ENCODE results near the gene PNKP.

Gene PNKP

DNA sequence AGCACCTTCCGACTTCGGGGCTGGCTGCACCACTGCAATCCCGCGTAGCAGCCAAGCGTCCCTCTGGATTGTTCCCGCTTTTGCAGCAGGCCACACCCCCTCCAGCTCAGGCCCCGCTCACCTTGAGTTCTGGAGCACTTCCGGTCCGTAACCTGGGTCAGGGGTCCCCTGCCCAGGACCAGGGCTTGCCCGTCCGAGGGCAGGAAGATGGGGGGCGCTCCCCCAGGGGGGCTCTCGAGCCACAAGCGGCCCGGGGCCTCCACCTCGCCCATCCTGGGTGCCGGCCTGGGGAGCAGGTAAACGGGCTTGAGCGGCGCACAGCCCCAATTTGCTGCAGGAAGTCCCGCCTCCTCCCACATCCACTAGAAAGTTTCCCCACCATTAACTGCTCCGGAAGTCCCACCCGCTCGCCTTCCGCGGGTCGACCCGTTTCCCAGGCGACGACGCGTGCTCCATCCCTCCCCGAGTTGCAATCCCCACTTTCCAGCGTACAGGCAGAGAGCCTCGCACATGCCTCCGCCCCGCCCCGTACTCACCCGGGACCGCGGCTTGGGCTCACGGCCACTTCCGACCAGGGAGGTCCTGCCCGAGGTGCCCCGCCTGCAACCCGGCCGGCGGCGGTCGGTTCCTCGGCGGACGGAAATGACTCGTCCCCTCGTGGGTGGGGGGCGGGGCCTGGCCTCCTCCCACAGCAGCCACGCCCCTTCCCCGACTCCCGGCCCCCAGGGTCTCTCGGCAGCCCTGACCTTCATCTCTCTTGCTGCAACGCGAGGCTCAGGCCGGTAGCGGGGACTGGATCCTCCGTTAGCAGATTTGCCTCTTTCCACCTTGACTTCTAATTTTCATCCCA is at the start of gene PNKP:
TSS of gene PNKP (minus strand) at position 644 of the 850 bp plus-strand sequence. CDS start at position 272, 372 bp downstream.
- peak; percentile 94 for DNase-seq

DNA sequence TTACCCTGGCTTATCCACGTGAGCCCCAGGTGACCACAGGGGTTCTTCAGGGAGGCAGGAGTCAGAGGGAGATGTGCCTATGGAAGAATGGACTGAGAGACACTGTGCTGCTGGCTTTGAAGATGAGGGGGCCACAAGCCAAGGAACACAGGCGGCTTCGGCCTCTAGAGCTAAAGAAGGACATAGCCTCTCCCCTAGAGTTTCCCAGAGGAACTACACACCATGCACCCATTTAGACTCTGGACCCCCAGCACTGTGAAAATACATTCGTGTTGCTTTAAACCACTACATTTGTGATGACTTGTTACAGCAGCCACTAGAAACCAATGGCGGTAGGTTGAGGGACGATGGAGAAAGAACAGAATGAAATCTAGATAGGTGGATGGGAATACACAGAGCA is 47.9 kb upstream of the PNKP start:
- no peak for DNase-seq

DNA sequence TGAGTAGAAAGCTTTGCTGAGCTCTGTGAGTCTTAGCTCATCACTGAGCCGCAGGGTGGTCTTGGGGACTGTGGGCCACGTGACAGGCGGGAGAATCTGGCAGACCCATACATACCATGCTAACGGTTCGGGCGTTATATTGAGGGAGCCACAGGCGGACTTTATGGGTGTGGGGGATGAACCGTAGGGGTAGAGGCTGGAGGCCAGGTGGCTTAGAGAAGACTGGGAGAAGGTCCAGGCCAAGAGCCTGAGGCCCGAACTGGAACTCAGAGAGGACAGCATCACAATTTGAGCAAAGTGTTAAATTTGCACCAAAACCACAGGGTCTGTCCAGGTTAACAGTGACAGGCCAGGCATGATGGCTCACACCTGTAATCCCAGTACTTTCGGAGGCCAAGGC is 46.3 kb upstream of the PNKP start:
- DNase-seq = no peak

DNA sequence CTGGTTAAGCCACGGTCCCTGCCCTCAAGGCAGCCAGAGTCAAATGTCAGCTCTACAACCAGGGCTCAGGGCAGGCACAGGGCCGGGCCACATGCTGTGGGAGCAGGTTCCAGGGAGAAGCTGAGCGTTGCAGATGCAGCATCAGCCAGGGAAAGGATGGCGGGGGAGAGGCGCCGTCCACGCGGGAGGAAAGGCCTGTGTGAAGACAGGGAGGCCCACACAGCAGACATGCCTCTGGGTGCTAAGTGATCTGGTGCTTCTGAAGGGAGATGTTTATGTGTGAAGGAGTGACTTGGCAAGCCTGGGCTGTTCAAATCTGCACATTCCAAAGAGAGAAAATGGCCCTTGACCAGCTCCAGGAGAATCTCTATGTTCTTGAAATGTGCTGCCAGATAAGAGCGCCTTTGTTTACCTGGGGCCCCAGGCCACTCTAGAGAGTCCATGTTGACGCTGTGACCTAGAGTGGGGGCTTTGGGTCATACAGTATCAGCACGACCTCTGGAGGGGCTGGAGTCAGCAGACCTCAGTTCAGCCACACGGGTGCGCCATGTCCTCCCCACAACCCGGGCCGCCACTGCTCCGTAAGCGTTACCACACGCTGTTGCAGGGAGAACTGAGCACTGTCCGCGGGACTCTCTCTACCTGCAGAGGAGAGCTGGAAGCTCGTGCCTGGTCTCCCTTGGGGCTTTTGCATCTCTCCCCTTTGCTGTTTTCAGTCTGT is 45.7 kb upstream of the PNKP start:
- no peak for DNase-seq

DNA sequence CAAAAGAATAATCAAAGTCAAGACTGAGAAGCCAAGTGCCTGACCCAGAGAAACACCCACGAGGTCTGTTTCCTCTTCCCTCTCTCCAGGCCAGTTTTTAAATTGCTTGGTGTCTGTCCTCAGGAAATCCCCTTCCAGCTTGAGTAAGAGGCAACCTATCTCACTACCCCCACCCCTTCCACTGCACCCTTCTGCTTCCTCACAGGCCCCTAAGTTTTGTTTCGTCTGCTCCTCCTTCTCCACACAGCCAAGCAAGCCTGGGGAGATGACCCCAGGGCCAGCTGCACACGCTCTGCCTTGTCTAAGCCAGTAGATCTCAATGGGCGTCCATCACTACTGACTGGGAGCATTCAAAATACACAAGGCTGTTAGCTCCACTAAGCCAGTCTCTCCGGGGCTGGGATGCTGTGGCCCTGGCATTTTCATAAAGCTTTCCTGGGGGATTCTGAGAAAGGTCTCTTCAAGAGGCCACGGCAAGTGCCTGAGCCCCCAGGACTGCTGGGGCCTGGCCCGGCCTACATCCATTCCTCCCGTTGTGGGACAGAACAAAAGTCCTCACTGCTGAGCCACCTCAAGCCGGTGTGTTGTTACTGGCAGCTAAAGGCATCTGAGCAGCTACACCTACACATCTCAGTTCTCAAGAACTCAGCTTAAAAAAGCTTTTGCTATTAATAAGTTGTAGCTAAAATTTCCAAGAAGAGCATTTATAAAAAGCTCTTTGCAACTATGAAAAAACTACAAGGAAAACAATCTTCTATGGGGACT is 44.2 kb upstream of the PNKP start:
- DNase-seq = peak; percentile 37

DNA sequence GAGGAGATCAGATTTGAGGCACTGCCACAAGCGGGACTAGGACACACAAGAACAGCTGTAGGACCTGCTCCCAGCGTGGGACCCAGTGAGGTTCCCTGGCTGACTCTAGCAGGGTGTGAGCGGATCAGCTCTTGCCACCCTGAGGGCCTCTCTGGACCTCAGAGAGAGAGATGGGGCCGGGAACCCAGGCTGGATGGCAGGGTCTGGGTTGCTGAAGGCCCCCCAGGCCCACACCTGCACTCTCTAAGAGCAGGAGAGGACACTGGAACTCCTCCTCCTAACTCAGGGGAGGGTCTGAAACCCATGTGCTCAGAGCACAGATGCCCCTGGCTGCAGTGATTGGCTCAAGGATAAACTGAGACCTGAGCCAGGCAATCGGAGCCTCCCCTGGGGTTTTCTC is 42.8 kb upstream of the PNKP start:
- no peak for DNase-seq

DNA sequence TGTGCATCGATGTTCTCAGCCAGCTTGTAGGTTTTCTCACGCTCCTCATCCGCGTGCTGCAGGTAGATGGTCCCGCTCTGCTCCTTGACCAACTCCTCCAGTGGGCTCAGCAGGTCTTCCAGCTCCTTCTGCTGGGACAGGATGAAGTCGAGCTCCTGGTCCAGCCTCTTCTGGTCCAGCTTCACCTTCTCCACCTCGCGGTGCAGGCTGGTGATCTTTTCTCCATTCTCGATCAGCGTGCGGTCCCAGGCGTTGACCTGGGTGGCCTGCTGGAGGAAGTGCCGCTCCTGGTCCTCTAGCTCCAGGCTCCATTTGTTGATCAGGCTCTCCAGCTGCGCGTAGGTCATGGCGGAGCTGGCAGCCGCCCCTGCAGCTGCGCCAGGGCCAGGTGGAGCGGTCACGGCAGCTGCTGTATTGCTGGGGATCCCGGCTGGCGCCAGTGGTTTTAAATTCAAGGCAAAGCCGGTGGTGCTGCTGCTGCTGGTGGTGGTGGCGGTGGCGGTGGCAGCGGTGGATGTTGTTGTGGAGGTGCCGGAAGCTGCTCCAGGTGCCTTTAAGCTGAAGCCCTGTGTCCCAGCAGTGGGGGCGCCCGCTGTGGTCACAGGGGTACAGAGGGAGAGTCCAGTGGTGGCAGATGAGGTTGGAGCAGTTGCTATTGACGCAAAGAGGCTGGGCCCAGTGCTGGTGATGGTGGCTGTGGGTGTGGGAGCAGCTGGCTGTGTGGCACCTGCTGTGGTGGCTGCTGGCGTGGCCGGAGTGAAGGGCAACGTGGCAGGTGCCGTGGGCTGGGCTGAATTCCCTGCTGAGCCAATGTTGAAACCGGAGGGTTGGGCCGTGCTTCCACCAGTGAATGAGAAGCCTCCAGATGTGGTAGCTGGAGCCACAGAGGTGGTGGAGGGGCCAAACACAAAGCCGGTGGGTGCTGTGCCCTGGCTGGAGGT is 41.4 kb upstream of the PNKP start:
- no peak for DNase-seq

DNA sequence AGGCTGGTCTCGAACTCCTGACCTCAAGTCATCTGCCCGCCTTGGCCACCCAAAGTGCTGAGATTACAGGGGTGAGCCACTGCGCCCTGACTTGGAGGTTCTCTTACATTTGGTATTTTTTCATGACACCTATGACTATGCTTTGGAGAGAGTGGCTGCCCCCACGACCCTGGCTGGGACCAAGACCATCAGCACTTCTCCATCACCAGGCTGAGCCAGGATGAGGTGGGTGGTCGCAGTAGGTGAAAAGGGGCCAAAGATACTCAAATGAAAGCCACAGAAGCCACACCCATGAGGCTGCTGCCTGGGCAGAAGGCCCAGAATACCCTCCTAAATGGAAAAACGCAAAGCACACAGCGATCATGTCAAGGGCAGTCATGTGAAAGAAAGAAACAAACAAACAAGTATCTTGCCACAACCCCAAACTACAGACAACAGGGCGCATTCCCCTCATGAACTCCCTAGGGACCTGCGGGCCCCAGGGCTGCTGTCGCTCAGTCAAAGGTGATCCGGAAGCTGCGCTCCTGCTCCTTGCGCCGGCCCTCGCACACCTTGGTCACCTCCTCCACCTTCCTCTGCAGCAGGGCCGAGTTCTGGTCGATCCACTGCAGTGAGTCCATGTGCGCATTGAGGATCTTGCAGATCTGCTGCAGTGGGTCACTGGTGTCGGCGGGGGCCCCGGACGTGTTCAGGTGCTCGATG is 40.5 kb upstream of the PNKP start:
- no peak for DNase-seq

DNA sequence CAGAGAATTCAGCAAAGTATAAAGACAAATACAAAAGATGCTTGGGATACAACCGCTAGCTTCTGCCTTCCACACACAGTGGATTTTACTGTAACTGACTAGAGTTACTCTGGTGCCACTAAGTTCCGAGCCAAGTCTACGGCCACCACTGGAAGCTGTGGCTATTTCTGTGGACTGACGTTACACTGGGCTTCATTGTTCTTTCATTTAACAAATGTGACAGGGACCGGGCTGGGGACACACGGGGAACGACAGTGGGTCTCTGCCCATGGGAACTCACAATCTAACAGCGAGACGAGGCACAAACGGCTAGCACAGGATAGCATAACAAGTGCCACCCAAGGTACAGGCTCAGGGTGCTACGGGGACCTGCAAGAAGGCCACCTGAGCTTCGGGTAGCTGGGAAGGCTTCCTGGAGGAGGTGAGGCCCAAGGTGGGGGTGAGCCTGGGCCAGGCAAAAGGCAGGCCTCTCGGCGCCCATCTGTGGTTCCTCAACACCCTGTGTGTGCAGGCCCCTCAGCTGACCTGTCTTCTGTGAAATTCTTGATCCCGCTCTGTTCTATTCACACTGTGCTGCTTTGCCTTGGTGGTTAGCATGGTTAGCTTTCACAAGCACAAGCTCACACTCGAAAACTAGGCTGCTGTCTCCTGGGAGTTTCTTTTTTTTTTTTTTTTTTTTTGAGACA is 39.6 kb upstream of the PNKP start:
- no peak for DNase-seq

DNA sequence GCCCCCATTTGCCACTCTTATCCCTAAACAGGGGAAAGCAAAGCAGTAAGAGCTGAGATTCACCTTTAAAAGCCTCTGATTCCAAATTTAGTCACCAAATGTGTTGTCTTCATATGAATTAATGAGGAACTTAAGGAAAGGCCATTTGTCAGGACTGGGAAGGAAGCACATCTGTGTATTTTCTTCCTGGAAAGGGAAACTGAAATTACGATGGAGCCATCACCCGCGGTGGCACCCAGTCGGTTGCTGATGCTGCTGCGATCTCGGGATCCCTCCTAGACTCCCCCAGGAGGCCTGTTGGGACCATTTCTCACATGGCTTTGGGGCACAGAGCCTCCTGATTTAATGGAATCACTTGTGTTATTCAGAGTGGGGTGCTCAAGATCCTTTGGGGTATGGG is 36.8 kb upstream of the PNKP start:
- no peak for DNase-seq

DNA sequence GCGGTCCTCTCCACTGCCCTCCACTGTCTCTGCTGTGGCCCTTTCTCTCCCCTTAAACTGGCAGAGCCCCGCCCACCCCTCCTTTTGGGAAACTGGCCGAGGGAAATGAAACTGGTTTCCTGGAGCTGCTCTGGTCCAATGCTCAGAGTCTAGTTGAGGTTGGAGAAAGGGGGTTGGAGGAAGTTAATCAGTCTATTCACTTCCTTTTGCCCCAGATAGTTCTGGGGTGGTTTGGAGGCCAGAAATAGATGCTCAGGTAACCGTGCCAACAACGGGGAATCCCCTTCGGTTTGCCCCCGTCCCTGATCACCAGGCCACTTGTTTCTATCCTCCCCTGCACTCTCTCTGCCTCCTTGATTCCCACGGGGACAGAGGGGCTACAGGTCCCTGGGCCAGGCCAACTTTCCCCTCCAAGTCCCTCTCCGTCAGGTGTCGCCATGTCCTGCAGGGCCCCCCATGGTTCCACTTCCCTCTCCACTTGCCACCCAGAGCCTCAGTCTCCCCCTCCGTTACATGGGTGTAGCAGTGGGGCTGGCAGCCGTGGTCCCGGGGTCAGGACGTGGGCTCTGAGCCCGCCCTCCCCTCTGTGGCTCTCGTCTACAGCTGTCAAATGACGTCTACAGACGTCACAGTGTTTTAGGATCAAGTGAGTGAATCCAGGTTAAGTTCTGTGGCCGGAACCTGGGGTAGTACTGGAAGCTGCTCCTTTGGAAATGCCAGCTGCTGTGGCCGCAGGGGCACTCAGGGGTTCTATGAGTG is 29.7 kb upstream of the PNKP start, which contains the start of gene IL4I1:
TSS of gene IL4I1 (minus strand) at position 25 of the 759 bp plus-strand sequence. CDS start 727 bp downstream, outside the sequence.
- DNase-seq = peak; percentile 59

DNA sequence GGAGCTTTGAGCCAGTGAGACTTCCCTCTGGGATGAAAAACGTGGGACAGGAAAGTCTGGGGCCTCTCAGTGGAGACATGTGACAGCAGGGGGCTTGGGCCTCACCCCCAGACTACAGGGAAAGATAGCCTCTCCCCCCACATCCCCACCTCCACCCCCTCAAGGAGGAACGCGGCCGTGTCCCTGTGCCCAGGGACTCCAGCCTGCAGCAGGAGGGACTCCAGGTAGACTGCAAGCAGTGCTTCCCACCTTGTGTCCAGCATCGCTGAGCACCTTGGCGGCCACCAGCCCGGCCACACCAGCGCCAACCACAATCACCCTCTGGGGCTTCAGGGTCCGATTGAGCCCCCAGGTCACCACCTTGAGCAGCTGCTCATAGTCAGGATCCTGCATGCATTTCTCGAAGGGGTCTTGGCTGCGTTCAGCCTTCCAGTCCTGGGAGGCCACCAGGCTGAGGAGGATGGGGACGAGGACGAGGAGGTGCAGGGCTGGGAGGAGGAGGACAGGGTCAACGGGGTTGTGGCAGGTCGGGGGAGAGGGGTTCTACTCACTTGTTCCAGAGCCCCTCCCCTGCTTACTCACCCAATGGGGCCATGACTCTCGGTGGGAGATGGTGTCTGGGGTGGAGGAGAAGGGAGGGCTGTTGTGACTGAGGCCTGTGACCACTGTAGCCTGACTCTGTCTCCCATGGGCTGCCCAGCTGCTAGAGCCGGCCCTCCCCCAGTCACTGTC is 28.4 kb upstream of the PNKP start:
- no peak for DNase-seq

DNA sequence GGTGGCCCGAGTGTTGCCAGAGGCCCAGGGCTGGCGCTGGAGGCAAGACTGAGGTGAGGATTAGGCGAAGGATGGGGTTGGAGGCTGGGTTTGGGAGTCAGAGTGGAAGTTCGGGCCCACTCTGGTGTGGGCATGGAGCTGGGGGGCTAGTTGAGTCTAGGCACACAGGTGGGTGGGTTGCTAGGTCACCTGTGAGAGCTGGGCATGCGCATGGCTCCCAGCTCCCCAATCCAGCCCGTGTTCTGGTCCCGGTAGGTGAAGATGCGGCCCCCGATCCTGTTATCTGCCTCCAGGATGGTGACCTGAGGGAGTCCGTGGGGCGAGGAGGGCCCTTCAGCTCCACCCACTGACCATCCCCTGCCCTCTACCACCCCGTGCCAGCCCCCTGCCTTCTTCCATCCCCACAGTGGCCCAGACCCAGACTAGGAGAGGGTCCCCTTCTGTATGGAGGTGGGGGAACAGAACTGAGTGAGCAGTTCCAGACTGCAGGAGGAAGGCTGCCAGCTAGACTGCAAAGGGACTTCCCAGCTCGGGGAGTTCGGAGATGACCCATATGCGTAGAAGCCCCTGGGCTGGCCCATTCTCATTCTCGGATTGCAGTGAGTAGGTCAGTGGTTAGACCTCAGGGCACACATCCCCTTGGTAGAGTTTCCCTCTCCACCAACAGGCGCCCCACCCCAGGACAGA is 27.6 kb upstream of the PNKP start:
- peak; percentile 34 for DNase-seq

DNA sequence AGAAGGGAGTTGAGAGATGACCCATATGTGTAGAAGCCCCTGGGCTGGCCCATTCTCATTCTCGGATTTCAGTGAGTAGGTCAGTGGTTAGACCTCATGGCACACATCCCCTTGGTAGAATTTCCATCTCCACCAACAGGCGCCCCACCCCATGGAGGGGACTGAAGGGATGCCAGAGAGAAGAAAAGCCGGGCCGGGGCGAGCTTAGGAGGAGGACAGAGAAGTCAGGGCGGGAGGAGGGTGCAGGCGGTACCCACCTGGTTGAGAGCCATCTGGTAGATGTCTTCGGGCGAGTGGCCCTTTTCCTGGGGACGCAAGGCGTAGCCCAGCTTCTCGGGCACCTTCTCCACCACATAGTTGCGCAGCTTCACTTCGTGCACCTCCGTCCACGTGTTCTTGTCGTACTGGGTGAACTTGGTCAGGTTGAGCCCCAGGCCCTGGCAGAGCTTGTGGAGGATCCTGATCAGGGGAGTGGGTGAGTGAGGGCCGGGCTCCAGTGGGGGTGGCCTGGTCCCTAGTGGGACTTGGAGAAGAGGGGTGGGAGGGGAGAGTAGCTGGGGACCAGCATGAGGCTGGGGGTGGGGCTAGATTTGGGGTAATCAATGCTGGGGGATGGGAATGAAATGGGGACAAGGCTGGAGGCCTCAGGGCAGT is 26.8 kb upstream of the PNKP start:
- DNase-seq = no peak

DNA sequence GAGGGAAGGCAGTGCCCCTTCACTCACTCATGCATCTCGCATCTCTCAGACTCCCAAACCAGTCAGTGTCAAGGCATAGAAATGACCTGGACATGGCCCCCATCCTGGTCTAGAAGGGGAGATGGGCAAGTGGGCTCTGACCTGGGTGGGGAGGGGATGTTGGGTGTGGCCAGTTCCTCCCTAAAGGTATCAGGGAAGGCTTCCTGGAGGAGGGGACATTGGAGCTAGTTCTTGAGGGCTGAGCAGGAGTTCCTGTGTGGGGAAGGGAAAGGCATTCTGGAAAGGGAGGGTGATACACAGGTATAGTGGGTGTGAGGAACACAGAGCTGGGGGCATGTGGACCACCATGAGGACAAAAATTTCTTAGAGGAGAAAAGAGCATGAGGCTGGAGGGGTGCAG is 25.3 kb upstream of the PNKP start:
- DNase-seq = no peak

DNA sequence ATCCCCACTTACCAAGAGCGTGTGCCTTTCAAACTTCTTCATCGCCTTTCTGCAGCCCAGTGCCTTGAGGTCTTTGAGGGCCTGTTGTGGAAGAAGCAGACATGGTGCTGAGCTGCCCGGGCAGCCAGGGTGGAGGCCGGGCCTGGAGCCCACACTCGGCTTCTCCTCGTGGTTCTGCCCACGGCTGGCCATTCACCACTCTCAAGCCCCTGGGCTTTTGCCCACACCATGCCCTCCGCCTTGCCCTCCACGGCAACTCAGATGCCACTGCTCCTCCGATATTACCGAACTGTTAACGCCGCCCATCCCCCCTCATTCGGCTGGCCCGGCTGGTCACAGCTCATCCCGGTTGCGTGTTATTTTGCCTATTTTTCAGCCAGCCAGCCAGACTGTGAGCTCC is 24.0 kb upstream of the PNKP start:
- DNase-seq = no peak

DNA sequence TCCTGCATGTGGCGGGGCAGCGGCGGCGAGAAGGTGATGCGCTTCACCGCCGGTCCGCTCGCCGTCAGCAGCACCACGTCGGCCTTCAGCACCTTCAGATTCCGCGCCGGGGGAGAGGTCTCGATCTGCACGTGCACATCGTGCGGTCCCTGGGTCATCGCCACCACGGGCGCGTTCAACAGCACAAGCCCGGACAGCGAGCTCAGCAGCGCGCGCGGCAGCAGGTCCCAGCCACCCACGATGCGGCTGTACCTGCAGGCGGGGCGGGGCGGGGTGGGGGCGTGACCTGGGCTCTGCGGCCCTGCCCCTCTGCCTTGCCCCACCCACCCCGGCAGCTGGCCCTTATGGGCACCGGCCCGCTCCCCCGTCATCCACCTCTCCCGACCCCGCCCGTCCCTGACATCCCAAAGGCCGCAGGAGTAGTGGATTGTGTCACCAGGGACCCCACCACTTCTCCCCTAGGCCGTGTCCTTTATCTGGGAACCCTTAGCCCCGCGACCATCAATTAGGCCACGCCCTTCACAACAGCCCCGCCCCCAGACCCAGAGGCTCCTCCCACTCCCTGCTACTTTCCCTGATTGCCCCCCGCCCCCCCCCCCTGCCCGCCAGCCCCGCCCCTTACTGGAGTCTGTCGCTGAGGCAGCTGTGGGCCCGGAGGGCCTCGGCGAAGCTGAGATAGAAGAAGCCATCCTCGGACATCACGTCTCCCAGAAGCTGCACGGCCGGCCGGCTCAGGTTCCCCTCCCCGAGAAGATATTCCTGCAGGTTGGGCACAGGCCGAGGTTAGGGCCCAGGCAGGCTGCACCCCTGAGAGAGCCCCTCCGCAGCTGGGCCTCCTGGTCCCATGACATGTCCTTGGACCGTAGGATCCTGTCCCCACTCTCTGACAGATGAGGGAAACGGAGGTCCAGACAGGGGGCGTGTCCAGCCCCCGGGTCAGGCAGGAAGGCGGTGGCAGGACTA is 23.3 kb upstream of the PNKP start:
- peak; percentile 74 for DNase-seq

Measured in stimulated activated CD4-positive, alpha-beta T cell treated with anti-CD3 and anti-CD28 coated beads, Interleukin-4, amount 100 ng/mL, for 1 hour (primary cell).